A673 (cell line): Measurements from ENCODE around the gene PLEKHA8. TPM values are rescaled to one million over a fixed set of nuclear protein-coding genes. Genes with fewer than 3 reads are reported as not detected.

Experiments used
- BruUV-seq: library from RNA; stranded (reverse); fragments of 400-500 nt; replicated peaks from 2 replicates; lab custom pipeline; 2021; lab: Mats Ljungman, UMichigan
- CTCF ChIA-PET: fragments of 300-600 bp; sonication (Branson Sonifier 250); formaldehyde crosslinking; loops from one replicate; lab custom pipeline; 2022; ENCODE audit warnings: antibody characterized with exemption; lab: Charles Lee
- POLR2A ChIA-PET: fragments of 300-600 bp; sonication (Branson Sonifier 250); formaldehyde crosslinking; loops from one replicate; lab custom pipeline; 2022; ENCODE audit warnings: antibody characterized with exemption; ENCODE audit not compliant: low non-redundant PET; lab: Charles Lee
- DNase-seq: peaks from one replicate; pipeline ENCODE4 v3.0.0-alpha.2; 2015; ENCODE audit warnings: low spot score
- H3K27ac ChIP-seq: fragments of 200-600 bp; sonication (generic); 2 replicates; pipeline ENCODE4 v1.5.1; 2016; ENCODE audit warnings: mixed run types, low read depth, mild to moderate bottlenecking, mixed read lengths, antibody characterized with exemption, low read length; ENCODE audit not compliant: poor library complexity, severe bottlenecking
- H3K27me3 ChIP-seq: fragments of 200-600 bp; sonication (generic); replicated peaks from 2 replicates; pipeline ENCODE4 v1.6.1; 2017; ENCODE audit warnings: mixed run types, low read depth, mild to moderate bottlenecking, mixed read lengths, antibody characterized with exemption, low read length; ENCODE audit not compliant: insufficient read depth, poor library complexity
- H3K36me3 ChIP-seq: fragments of 200-600 bp; sonication (generic); 2 replicates; pipeline ENCODE4 v1.6.1; 2016; ENCODE audit warnings: mixed run types, mild to moderate bottlenecking, mixed read lengths, antibody characterized with exemption, low read length; ENCODE audit not compliant: insufficient read depth, poor library complexity, severe bottlenecking
- H3K4me1 ChIP-seq: fragments of 200-600 bp; sonication (generic); 2 replicates; pipeline ENCODE4 v1.6.1; 2017; ENCODE audit warnings: mixed run types, mild to moderate bottlenecking, mixed read lengths, antibody characterized with exemption, low read length; ENCODE audit not compliant: insufficient read depth, poor library complexity, severe bottlenecking
- H3K4me3 ChIP-seq: fragments of 200-600 bp; sonication (generic); 2 replicates; pipeline ENCODE4 v1.5.1; 2016; ENCODE audit warnings: low read depth, mixed run types, mild to moderate bottlenecking, mixed read lengths, low read length; ENCODE audit not compliant: poor library complexity, severe bottlenecking
- H3K9me3 ChIP-seq: fragments of 200-600 bp; sonication (generic); 2 replicates; pipeline ENCODE4 v1.6.1; 2016; ENCODE audit warnings: mixed run types, low read depth, mild to moderate bottlenecking, mixed read lengths, antibody characterized with exemption, low read length; ENCODE audit not compliant: poor library complexity, severe bottlenecking
- CTCF ChIP-seq: fragments of 300-800, 200-600 bp; sonication (generic); conservative IDR thresholded peaks from 2 replicates; pipeline ENCODE4 v1.5.1; 2017; ENCODE audit warnings: low read depth, mild to moderate bottlenecking, antibody characterized with exemption, low read length, moderate library complexity, mixed read lengths
- EZH2 ChIP-seq: fragments of 200-600 bp; sonication (generic); IDR thresholded peaks from 2 replicates; pipeline ENCODE4 v1.6.1; 2017; ENCODE audit warnings: borderline replicate concordance, low read depth, mild to moderate bottlenecking, mixed read lengths, antibody characterized with exemption, low read length; ENCODE audit not compliant: poor library complexity, severe bottlenecking
- intact Hi-C: fragments of 100-400 bp; cut with micrococcal nuclease; formaldehyde crosslinking; loops from one replicate; pipeline ENCODE4 v1.10.0; 2022; ENCODE audit not compliant: unreplicated experiment
- total RNA-seq: library from RNA; stranded (reverse); gene quantifications from 2 replicates; pipeline ENCODE4 v1.2.3, GENCODE V29; 2021

PLEKHA8 gene
- total RNA-seq, 1 experiment from 2014 or later = 22.2 TPM

- ChIA-PET CTCF (no interaction called here), POLR2A (no interaction called here)
- Histone ChIP-seq H3K9me3 (no peaks in the 10 kb centered on the region), H3K4me1 (no peaks in the 10 kb centered on the region), H3K27ac (no peak overlapping the region), H3K36me3 (no peaks in the 10 kb centered on the region), H3K27me3 (no peaks in the 10 kb centered on the region), H3K4me3 (no peak overlapping the region)
- no TSS peak for BruUV-seq
- no peak for DNase-seq
- TF ChIP-seq CTCF = no peak
- TF ChIP-seq EZH2 = no peak
- intact Hi-C loops = no loop called here
Observed at GRCh38 chr7:30104157-30104556, 75.9 kb downstream of the PLEKHA8 start.

GRCh38 chr7:30112103-30112713, 84.0 kb downstream of the PLEKHA8 start:
- Histone ChIP-seq H3K4me3 (no peak overlapping the region), H3K27ac (no peak overlapping the region), H3K27me3 (no peaks in the 10 kb centered on the region), H3K4me1 (peaks cover 10% of the 10 kb centered on the region), H3K36me3 (no peaks in the 10 kb centered on the region), H3K9me3 (peaks cover 9% of the 10 kb centered on the region)
- no peak for DNase-seq
- POLR2A ChIA-PET = no interaction called here
- intact Hi-C loops = no loop called here
- CTCF ChIA-PET = no interaction called here
- TF ChIP-seq CTCF = no peak
- TF ChIP-seq EZH2 = no peak
- BruUV-seq = no TSS peak

GRCh38 chr7:30113144-30113543, 84.9 kb downstream of the PLEKHA8 start:
- intact Hi-C loops = no loop called here
- ChIA-PET CTCF (no interaction called here), POLR2A (no interaction called here)
- Histone ChIP-seq H3K27me3 (no peaks in the 10 kb centered on the region), H3K4me1 (peaks cover 14% of the 10 kb centered on the region), H3K4me3 (no peak overlapping the region), H3K9me3 (peaks cover 9% of the 10 kb centered on the region), H3K36me3 (no peaks in the 10 kb centered on the region), H3K27ac (no peak overlapping the region)
- BruUV-seq = no TSS peak
- TF ChIP-seq EZH2 (no peak), CTCF (no peak)
- no peak for DNase-seq
